Activated CD8-positive, alpha-beta memory T cell treated with anti-CD3 and anti-CD28 coated beads, Interleukin-2, amount 10 ng/mL, durations not matched to agents 7 days and 5 days (primary cell): ENCODE measurements around the gene SENP6. TPM values are rescaled to one million over a fixed set of nuclear protein-coding genes. Genes with fewer than 3 reads are reported as not detected.

Experiments
- ATAC-seq: fragments of 150-1000 bp; cut with Tn5 transposase; one replicate; pipeline ENCODE4 v1.10.0; 2021; ENCODE audit warnings: moderate library complexity
- CTCF ChIA-PET: fragments of 350-600 bp; sonication (Branson Sonifier 250); formaldehyde crosslinking; loops from one replicate; lab custom pipeline; 2021; ENCODE audit warnings: antibody characterized with exemption; lab: Charles Lee
- DNase-seq: peaks from one replicate; pipeline ENCODE4 v3.0.0-alpha.2; 2020
- H3K27ac Mint-ChIP-seq: one replicate; pipeline ENCODE4 v1.8.0; 2021; ENCODE audit warnings: mild to moderate bottlenecking, mixed read lengths
- H3K27me3 Mint-ChIP-seq: one replicate; pipeline ENCODE4 v1.8.0; 2021; ENCODE audit warnings: mixed read lengths
- H3K36me3 Mint-ChIP-seq: one replicate; pipeline ENCODE4 v1.8.0; 2021; ENCODE audit warnings: mild to moderate bottlenecking, mixed read lengths
- H3K4me1 Mint-ChIP-seq: one replicate; pipeline ENCODE4 v1.8.0; 2021; ENCODE audit warnings: mixed read lengths
- H3K4me3 Mint-ChIP-seq: one replicate; pipeline ENCODE4 v1.8.0; 2021; ENCODE audit warnings: mild to moderate bottlenecking, moderate library complexity, mixed read lengths
- H3K9me3 Mint-ChIP-seq: one replicate; pipeline ENCODE4 v1.8.0; 2022; ENCODE audit warnings: low read depth, mixed read lengths
- total RNA-seq, 2 experiments: library from RNA; stranded (reverse); gene quantifications; one replicate each; pipeline ENCODE4 v1.2.3, GENCODE V29; 2021

Gene SENP6
- total RNA-seq, 2 experiments from 2014 or later = 79.2 to 80.4 TPM

GRCh38 chr6:75751443-75751842 is 149.8 kb downstream of the SENP6 start:
- Mint-ChIP-seq H3K9me3 (no peaks in the 10 kb centered on the region), H3K36me3 (peaks cover 6% of the 10 kb centered on the region), H3K27ac (no peak overlapping the region), H3K4me3 (no peak overlapping the region), H3K27me3 (peaks cover 31% of the 10 kb centered on the region), H3K4me1 (peaks cover 23% of the 10 kb centered on the region)
- DNase-seq (no peak), ATAC-seq (no peak)
- CTCF ChIA-PET = no interaction called here

DNA sequence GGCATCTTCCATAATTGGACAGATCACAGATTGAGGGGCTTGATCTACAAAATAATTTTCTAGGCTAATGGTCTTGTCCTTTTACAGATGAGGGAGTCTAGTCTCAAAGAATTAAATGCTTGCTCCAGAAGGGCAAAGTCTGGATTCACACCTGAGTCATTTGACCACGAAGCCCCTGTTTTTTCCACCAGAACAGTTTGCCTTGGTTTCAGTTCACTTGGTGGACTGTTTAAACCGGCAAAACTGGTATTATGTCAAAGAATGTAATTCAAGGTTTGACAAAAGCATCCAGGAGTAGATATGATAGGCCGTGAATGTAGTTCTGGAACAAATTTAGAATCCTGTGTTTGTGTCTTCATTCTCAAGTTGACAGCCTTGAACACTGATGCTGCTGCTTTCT is 150.7 kb downstream of the SENP6 start:
- ATAC-seq (no peak), DNase-seq (no peak)
- CTCF ChIA-PET = no interaction called here
- Mint-ChIP-seq H3K36me3 (peaks cover 5% of the 10 kb centered on the region), H3K27ac (no peak overlapping the region), H3K9me3 (no peaks in the 10 kb centered on the region), H3K4me1 (peaks cover 23% of the 10 kb centered on the region), H3K4me3 (no peak overlapping the region), H3K27me3 (peaks cover 28% of the 10 kb centered on the region)

DNA sequence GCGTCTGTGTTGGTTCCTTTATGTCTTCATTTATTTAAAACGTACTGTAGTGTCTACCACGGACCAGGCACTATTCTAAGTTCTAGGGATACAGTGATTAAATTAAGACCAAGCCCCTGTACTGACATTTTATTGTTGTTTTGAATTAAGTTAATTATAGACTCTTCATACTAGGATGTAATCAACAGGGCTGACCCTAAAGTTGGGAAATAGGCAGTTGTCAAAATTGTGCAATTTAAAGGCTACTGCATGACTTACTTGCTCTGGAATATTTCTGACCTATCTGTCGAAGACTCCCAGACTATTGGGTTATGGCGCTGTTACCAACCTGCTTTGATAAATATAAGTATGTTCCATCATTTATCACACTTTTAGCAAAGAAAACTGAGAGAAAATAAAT is 154.0 kb downstream of the SENP6 start:
- Mint-ChIP-seq H3K36me3 (peaks cover 2% of the 10 kb centered on the region), H3K27ac (no peak overlapping the region), H3K4me3 (no peak overlapping the region), H3K9me3 (no peaks in the 10 kb centered on the region), H3K27me3 (peaks cover 7% of the 10 kb centered on the region), H3K4me1 (peaks cover 16% of the 10 kb centered on the region)
- CTCF ChIA-PET = no interaction called here
- ATAC-seq (no peak), DNase-seq (no peak)

DNA sequence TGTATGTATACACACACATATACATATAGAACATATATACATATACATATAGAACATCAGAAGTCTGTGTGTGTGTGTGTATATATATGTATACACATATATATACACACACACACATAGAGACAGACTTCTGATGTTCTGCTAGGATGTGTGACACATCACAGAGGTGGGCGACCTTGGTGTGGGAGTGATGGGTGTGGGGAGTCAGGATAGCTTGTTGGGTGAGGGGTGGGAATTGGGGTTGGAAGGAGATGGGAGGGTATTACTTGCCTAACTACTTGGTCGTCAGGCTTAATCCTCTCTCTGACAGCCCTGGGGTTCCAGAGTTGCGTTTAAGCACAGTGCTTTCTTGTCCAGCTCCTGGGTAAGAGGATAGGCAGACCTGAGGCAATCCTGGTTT is 155.6 kb downstream of the SENP6 start:
- Mint-ChIP-seq H3K27ac (no peak overlapping the region), H3K4me1 (peaks cover 10% of the 10 kb centered on the region), H3K36me3 (peaks cover 2% of the 10 kb centered on the region), H3K9me3 (no peaks in the 10 kb centered on the region), H3K4me3 (no peak overlapping the region), H3K27me3 (peaks cover 4% of the 10 kb centered on the region)
- DNase-seq = no peak
- CTCF ChIA-PET = interaction anchor here (0.6 kb wide), 1 partner anchor 50 kb away, joined by 3 read pairs; no protein-coding TSS in a partner anchor
- ATAC-seq = no peak

DNA sequence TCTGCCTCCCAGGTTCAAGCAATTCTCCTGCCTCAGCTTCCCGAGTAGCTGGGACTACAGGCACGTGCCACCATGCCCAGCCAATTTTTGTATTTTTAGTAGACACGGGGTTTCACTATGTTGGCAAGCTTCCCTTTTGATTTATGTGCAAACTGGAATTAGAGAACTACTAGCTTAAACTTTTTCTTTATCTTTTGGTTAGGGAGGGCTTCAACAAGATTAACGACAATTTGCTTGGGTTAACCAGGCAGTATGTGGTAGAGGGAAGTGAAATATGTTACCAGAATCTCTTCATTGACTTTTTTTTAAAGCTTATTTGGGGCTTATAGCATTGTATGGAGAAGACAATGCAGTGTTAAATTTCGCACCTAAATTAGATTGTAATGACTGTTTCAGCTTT is 156.4 kb downstream of the SENP6 start:
- DNase-seq (no peak), ATAC-seq (no peak)
- Mint-ChIP-seq H3K4me3 (no peak overlapping the region), H3K36me3 (peaks cover 2% of the 10 kb centered on the region), H3K9me3 (no peaks in the 10 kb centered on the region), H3K27me3 (peaks cover 4% of the 10 kb centered on the region), H3K4me1 (peaks cover 6% of the 10 kb centered on the region), H3K27ac (no peak overlapping the region)
- CTCF ChIA-PET = interaction anchor here (0.6 kb wide), 1 partner anchor 51 kb away, joined by 3 read pairs; no protein-coding TSS in a partner anchor

GRCh38 chr6:75759207-75759606 is 157.5 kb downstream of the SENP6 start:
- CTCF ChIA-PET = no interaction called here
- H3K4me3 Mint-ChIP-seq = no peak overlapping the region
- ATAC-seq = no peak

GRCh38 chr6:75760320-75760719 is 158.6 kb downstream of the SENP6 start:
- CTCF ChIA-PET = no interaction called here
- Mint-ChIP-seq H3K9me3 (no peaks in the 10 kb centered on the region), H3K27me3 (peaks cover 4% of the 10 kb centered on the region), H3K27ac (no peak overlapping the region), H3K36me3 (no peaks in the 10 kb centered on the region), H3K4me3 (no peak overlapping the region), H3K4me1 (peaks cover 4% of the 10 kb centered on the region)
- ATAC-seq (no peak), DNase-seq (no peak)

More at GRCh38 chr6:75759207-75759606, 157.5 kb downstream of the SENP6 start:
- Mint-ChIP-seq H3K27ac (no peak overlapping the region), H3K9me3 (no peaks in the 10 kb centered on the region), H3K36me3 (peaks cover 2% of the 10 kb centered on the region), H3K4me1 (peaks cover 4% of the 10 kb centered on the region), H3K27me3 (peaks cover 4% of the 10 kb centered on the region)
- no peak for DNase-seq

DNA sequence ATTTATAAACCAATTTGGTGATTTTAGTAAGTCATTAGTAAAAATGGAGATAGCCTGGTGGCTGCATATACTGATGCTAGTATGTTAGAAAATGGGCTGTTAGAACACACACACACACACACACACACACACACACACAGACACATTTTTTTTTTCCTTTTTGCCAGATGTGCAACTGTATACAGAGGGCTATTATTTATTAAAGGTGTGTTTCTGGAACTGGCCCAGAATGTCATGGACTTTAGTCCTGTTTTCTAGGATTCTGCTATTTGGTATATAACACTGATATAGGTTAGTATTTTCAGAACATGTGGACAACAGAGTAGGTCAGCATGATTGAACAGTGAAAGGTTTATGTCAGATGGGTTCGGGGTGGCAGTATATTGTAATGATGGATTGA is 159.8 kb downstream of the SENP6 start:
- ATAC-seq (no peak), DNase-seq (no peak)
- Mint-ChIP-seq H3K4me3 (no peak overlapping the region), H3K27me3 (peaks cover 4% of the 10 kb centered on the region), H3K27ac (no peak overlapping the region), H3K9me3 (no peaks in the 10 kb centered on the region), H3K4me1 (peaks cover 4% of the 10 kb centered on the region), H3K36me3 (no peaks in the 10 kb centered on the region)
- CTCF ChIA-PET = no interaction called here

DNA sequence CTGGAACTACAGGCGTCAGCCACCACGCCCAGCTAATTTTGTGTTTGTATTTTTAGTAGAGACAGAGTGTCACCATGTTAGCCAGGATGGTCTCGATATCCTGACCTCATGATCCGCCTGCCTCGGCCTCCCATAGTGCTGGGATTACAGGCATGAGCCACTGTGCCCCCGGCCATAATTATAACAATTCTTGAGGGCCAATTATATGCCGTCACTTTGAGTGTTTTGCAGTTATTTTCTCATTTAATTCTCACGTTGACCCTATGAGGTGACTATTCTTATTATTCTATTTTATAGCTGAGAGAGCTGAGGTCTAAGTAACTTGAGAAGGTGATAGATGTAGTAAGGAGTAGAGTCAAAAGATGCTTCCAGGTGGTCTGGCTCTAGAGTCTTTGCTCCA is 160.4 kb downstream of the SENP6 start:
- DNase-seq = no peak
- H3K4me3 Mint-ChIP-seq = no peak overlapping the region

GRCh38 chr6:75766387-75766786 is 164.7 kb downstream of the SENP6 start:
- ATAC-seq = no peak
- Mint-ChIP-seq H3K27ac (no peak overlapping the region), H3K27me3 (peaks cover 2% of the 10 kb centered on the region), H3K4me3 (no peak overlapping the region), H3K36me3 (no peaks in the 10 kb centered on the region), H3K4me1 (peaks cover 2% of the 10 kb centered on the region), H3K9me3 (no peaks in the 10 kb centered on the region)
- CTCF ChIA-PET = interaction anchor here (0.7 kb wide), 1 partner anchor 12 kb away, joined by 3 read pairs; no protein-coding TSS in a partner anchor
- no peak for DNase-seq

More for the DNA sequence above, 160.4 kb downstream of the SENP6 start:
- H3K4me1 Mint-ChIP-seq = peaks cover 4% of the 10 kb centered on the region
- no peaks in the 10 kb centered on the region for H3K9me3 Mint-ChIP-seq
- H3K36me3 Mint-ChIP-seq = no peaks in the 10 kb centered on the region
- ATAC-seq = no peak
- H3K27me3 Mint-ChIP-seq = peaks cover 4% of the 10 kb centered on the region
- H3K27ac Mint-ChIP-seq = no peak overlapping the region
- CTCF ChIA-PET = no interaction called here

Other genes starting within 250 kb of the SENP6 start
- gene FILIP1, start 108.1 kb upstream of the SENP6 start, total RNA-seq = not detected
- gene MYO6, start 147.4 kb downstream of the SENP6 start, total RNA-seq = 1 to 10 TPM; 6.3 to 7.6 TPM